Measurements from ENCODE around the gene PSTPIP2. TPM values are rescaled to one million over a fixed set of nuclear protein-coding genes. Genes with fewer than 3 reads are reported as not detected.

Gene PSTPIP2
- total and polyA plus RNA-seq, 2 of the 13 experiments (the other 11 are each of a cell fraction or from before 2014, with no cell fraction given) = 0.25 to 0.27 TPM

- TF ChIP-seq, protein P1, sequence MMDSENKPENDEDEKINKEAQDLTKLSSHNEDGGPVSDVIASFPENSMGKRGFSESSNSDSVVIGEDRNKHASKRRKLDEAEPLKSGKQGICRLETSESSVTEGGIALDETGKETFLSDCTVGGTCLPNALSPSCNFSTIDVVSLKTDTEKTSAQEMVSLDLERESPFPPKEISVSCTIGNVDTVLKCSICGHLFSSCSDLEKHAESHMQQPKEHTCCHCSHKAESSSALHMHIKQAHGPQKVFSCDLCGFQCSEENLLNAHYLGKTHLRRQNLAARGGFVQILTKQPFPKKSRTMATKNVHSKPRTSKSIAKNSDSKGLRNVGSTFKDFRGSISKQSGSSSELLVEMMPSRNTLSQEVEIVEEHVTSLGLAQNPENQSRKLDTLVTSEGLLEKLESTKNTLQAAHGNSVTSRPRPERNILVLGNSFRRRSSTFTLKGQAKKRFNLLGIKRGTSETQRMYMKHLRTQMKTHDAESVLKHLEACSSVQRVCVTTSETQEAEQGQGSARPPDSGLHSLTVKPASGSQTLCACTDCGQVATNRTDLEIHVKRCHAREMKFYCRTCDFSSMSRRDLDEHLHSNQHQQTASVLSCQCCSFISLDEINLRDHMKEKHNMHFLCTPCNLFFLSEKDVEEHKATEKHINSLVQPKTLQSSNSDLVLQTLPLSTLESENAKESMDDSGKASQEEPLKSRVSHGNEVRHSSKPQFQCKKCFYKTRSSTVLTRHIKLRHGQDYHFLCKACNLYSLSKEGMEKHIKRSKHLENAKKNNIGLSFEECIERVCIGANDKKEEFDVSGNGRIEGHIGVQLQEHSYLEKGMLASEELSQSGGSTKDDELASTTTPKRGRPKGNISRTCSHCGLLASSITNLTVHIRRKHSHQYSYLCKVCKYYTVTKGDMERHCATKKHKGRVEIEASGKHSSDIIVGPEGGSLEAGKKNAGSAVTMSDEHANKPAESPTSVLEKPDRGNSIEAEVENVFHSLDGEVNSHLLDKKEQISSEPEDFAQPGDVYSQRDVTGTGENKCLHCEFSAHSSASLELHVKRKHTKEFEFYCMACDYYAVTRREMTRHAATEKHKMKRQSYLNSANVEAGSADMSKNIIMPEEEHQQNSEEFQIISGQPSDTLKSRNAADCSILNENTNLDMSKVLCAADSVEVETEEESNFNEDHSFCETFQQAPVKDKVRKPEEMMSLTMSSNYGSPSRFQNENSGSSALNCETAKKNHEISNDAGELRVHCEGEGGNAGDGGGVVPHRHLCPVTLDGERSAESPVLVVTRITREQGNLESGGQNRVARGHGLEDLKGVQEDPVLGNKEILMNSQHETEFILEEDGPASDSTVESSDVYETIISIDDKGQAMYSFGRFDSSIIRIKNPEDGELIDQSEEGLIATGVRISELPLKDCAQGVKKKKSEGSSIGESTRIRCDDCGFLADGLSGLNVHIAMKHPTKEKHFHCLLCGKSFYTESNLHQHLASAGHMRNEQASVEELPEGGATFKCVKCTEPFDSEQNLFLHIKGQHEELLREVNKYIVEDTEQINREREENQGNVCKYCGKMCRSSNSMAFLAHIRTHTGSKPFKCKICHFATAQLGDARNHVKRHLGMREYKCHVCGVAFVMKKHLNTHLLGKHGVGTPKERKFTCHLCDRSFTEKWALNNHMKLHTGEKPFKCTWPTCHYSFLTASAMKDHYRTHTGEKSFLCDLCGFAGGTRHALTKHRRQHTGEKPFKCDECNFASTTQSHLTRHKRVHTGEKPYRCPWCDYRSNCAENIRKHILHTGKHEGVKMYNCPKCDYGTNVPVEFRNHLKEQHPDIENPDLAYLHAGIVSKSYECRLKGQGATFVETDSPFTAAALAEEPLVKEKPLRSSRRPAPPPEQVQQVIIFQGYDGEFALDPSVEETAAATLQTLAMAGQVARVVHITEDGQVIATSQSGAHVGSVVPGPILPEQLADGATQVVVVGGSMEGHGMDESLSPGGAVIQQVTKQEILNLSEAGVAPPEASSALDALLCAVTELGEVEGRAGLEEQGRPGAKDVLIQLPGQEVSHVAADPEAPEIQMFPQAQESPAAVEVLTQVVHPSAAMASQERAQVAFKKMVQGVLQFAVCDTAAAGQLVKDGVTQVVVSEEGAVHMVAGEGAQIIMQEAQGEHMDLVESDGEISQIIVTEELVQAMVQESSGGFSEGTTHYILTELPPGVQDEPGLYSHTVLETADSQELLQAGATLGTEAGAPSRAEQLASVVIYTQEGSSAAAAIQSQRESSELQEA (CRISPR knock-in tag; IDR thresholded peaks at IDR 0.05; ENCODE audit: not compliant biosample characterization) = peak; percentile 70
- TF ChIP-seq ZBTB25 (CRISPR knock-in tag; IDR thresholded peaks at IDR 0.05) (no peak), ZSCAN31 (CRISPR knock-in tag; IDR thresholded peaks at IDR 0.05; ENCODE audit: low read depth) (peak; percentile 95), ZNF768 (CRISPR knock-in tag; IDR thresholded peaks at IDR 0.05) (peak; percentile 76; the same call in 1 of the 2 replicates), ZNF138 (CRISPR knock-in tag; IDR thresholded peaks at IDR 0.05; ENCODE audit: low read depth) (no peak), ZMYM2 (CRISPR knock-in tag; IDR thresholded peaks at IDR 0.05) (0 out of 2 replicates have a peak, but pooled peaks have one; percentile 18), SAP130 (CRISPR knock-in tag; IDR thresholded peaks at IDR 0.05; ENCODE audit: low read depth) (peak; percentile 83), ZNF430 (CRISPR knock-in tag; IDR thresholded peaks at IDR 0.05) (no peak; the same call in 1 of the 2 replicates), IRF1 (CRISPR knock-in tag; IDR thresholded peaks at IDR 0.05; ENCODE audit: low read depth) (no peak), MAFF (IDR thresholded peaks at IDR 0.05; ENCODE audit: low read depth, low read length) (peak; percentile 7; the same call in 1 of the 2 replicates), ZFP41 (CRISPR knock-in tag; IDR thresholded peaks at IDR 0.05; ENCODE audit: borderline replicate concordance) (no peak), TGIF2 (CRISPR knock-in tag; IDR thresholded peaks at IDR 0.05) (peak; percentile 58), KDM3A (CRISPR knock-in tag; IDR thresholded peaks at IDR 0.05; ENCODE audit: low read depth) (no peak)
- TF ChIP-seq, protein P2, sequence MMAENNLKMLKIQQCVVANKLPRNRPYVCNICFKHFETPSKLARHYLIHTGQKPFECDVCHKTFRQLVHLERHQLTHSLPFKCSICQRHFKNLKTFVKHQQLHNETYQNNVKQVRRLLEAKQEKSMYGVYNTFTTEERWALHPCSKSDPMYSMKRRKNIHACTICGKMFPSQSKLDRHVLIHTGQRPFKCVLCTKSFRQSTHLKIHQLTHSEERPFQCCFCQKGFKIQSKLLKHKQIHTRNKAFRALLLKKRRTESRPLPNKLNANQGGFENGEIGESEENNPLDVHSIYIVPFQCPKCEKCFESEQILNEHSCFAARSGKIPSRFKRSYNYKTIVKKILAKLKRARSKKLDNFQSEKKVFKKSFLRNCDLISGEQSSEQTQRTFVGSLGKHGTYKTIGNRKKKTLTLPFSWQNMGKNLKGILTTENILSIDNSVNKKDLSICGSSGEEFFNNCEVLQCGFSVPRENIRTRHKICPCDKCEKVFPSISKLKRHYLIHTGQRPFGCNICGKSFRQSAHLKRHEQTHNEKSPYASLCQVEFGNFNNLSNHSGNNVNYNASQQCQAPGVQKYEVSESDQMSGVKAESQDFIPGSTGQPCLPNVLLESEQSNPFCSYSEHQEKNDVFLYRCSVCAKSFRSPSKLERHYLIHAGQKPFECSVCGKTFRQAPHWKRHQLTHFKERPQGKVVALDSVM (CRISPR knock-in tag; IDR thresholded peaks at IDR 0.05) = no peak
These were observed 25.9 kb upstream of the PSTPIP2 start, which contains the start of gene ATP5F1A (continued) for GRCh38 chr18:46097801-46098615.

Data from HepG2 (cell line).